Measurements from ENCODE around the gene SRPK1.

GRCh38 chr6:35852994-35853393, 67.9 kb downstream of the SRPK1 start:
- TF ChIP-seq, protein P1, sequence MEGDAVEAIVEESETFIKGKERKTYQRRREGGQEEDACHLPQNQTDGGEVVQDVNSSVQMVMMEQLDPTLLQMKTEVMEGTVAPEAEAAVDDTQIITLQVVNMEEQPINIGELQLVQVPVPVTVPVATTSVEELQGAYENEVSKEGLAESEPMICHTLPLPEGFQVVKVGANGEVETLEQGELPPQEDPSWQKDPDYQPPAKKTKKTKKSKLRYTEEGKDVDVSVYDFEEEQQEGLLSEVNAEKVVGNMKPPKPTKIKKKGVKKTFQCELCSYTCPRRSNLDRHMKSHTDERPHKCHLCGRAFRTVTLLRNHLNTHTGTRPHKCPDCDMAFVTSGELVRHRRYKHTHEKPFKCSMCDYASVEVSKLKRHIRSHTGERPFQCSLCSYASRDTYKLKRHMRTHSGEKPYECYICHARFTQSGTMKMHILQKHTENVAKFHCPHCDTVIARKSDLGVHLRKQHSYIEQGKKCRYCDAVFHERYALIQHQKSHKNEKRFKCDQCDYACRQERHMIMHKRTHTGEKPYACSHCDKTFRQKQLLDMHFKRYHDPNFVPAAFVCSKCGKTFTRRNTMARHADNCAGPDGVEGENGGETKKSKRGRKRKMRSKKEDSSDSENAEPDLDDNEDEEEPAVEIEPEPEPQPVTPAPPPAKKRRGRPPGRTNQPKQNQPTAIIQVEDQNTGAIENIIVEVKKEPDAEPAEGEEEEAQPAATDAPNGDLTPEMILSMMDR (IDR thresholded peaks at IDR 0.05 in 4 of 5, conservative IDR thresholded peaks at IDR 0.05 in 1 of 5): no peak
- TF ChIP-seq POLR2A (IDR thresholded peaks at IDR 0.05): no peak

Measured in gastrocnemius medialis (tissue), 4 donors.